ENCODE results near the gene AUH.

The AUH gene

GRCh38 chr9:91188719-91189590 lies 172.8 kb downstream of the AUH start:
- DNase-seq (ENCODE audit: low read depth) = no peak

GRCh38 chr9:91187965-91188344 lies 173.8 kb downstream of the AUH start:
- no peak for DNase-seq (ENCODE audit: low read depth)

DNA sequence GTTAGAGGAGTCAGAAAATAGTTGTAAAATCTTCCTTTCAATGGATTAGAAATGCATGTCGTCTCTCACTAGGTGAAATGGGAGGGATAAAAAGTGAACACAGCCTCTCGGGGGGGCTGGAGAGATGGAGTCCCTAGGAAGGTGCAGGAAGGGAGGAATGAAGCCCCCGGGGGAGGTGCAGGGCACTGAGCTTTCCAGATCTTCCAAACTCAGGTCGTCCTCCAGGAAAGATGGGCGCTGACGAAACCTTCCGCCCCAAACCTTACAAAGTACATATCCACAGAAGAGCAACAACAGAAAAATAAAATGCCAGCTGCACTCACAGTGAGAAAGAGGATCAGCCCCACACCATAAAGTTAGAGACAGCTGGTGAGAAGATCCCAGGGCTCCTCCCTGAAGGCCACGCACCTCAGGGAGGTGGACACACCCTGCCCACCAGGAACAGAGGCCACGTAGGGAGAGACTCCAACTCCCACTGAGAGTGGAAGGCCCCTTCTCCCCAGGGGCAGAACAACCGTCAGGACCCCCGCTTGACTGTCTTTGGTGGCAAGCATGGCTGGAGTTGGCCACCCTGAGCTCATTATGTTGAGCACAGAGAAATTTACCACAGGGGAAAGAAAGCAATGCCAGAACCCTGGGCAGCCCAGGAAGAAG lies 174.3 kb downstream of the AUH start:
- no peak for DNase-seq (ENCODE audit: low read depth)

GRCh38 chr9:91186632-91187108 lies 175.0 kb downstream of the AUH start:
- DNase-seq (ENCODE audit: low read depth) = no peak

DNA sequence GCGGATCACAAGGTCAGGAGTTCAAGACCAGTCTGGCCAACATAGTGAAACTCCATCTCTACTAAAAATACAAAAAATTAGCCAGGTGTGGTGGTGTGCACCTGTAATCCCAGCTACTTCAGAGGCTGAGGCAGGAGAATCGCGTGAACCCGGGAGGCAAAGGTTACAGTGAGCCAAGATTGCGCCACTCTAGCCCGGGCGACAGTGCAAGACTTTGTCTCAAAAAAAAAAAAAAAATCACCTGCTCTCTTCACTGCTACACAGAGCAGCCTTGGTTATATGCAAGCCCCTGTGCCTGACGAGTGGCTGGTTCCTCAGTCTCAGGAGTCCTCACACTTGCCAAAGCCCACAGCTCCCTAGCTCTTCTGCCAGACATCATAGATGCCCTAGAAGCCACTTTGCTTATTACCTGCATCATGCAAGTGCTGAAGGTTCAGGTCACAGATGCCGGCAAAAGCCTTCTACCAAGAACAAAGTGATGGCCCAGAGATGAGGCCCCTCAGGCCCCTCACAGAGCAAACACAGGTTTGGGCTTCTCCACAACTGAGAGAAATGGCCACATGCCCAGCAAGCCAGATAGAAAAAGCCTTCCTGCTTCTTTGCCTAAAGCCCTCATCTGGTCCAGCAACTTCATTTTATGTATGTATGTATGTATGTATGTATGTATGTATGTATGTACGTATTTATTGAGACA lies 176.4 kb downstream of the AUH start:
- DNase-seq (ENCODE audit: low read depth) = no peak

DNA sequence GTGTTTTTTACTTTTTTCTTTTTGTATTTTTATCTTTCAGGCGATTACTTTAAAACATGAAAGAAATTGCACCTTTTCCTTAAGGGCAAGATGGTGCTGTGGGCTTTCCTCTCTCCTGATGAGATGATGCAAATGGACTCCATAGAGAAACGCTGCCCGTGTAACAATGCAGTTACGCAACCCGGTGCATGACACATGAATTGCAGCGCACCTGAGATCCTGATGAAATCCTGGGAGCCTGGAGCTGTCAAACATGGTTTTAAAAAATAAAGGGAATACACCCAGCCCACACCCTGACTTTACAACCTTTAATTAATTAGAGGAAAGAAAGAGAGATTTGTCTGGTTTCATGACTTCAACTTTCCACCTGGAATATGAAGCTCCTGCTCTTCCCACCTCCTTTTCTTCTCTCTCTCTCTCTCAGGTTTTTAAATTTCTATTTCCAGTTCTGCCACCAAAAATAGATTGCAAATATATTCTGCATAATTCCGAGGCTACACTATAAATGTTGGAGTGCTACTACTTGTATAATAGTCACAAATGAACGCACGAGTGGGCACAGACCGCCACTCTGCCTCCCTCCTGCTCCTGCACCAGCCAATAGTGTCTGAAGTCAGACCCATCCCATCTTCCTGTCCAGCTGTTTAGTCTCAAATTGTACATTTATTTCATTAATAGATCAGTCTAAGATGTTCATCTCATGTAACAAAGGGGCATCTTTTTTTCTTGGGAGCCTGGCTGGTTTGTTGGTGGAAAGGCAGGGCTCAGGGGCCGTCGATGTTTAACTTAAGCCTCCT lies 179.1 kb downstream of the AUH start:
- no peak for DNase-seq (ENCODE audit: low read depth)

GRCh38 chr9:91181541-91181940 lies 180.2 kb downstream of the AUH start:
- DNase-seq (ENCODE audit: low read depth) = no peak

DNA sequence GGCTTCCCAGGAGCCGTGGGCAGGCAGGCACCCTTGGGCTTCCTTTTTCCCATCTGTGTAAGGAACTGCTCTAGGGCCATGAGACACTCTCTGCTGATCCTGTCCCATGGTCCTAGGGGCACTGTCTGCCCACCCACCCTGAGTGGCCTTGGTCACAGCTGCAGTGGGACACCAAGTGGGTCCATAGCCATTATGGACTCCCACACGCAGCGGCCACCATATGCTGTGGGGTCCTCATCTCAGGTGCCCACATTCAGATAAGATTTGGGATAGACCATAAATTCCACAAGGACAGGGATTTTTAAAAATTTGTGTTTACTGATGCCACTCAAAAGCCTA lies 180.8 kb downstream of the AUH start:
- DNase-seq (ENCODE audit: low read depth) = no peak

- DNase-seq (ENCODE audit: low read depth) = no peak
Observed at GRCh38 chr9:91180240-91180929, 181.3 kb downstream of the AUH start.

GRCh38 chr9:91179237-91180138 lies 182.2 kb downstream of the AUH start:
- DNase-seq (ENCODE audit: low read depth) = no peak

DNA sequence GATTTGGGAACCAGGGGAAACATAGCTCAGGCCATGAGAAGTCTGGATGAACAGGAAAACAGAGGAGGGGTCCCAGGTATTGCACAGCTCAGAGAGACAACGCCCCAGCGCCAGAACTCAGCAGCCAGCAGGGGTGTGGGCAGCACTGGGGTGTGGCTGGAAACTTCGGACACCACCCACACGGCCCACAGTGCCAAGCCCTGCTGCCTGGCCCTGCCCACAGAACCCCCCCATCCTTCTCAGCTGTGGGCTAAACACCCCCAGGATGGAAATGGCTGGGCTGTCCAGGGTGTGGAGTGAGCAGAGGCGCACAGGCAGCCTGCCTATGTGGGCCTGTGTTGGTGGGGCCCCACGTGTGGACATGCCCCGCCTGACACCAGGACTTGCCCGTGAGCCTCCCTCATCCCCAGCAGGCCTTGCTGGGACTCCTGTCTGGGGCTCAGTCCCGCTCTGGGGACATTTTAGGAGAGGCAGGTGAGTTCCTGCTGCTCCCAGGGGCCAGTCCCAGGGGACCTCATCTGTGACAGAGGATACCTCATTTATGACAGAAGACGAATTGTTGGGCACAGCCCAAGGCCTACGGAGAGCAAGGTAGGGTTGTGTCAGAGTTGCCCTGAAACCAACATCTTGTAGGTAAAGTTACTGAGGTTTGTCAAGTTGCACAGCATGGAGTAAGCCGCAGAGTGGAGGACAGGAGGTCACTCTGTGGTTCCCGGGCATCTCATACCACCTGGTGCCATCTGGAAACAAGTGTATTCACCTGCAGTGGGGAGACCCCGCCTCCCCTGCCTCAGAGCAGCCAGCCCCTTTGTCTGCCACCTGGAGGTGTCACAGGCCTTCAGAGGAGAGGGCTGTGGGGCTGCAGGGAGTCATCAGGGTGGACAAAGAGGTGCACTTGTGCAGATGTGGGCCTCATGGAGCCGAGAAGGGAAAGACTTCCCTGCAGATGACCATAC lies 183.2 kb downstream of the AUH start:
- DNase-seq (ENCODE audit: low read depth) = no peak

DNA sequence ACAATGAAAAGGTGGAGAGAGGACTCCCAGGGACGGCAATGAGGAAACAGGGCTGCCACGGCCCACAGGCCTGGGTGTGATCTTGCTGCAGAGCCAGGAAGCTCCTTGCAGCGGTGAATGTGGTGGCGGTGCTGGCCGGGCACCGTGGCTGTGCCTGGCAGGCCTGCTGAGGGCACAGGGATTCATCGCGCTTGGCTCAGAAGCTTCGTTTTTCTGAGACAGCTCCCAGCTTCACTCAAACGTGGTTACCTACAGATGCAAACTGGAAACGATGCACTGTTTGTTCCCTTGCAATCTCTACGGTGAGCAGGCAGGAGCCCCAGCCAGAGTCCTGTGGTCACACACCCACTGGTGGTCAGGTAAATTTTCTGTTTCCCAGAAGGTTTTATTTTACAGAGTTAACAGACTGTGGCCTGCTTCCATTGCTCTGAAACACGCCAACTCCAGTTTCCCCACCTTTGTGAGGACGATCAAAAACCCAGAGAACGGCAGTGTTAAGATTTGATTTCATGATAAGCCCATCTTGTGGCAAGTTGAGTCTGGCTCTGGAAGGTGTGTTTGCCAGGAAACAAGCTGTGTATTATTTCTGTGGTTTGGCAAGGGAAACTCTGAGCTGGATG lies 183.9 kb downstream of the AUH start:
- DNase-seq (ENCODE audit: low read depth) = no peak

- DNase-seq (ENCODE audit: low read depth) = no peak
Observed at GRCh38 chr9:91177081-91177480, 184.6 kb downstream of the AUH start.

DNA sequence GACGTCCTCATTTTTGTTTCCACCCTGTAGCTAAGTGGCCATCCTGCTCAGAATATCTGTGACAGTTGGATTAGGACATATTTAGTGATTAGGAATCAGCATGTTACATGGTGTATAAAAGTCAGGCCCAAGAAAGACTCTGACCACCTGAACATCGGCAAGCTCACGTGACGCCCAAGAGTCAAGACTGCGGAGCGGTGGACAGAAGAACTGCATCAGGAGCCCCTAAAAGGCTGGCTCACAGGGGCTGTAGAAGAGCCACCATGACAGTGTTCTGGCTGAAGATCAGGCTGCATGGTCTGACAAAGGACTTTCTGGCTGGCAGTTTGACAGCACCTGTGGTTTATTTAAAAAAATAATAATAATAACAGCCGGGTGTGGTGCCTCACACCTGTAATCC lies 185.3 kb downstream of the AUH start:
- DNase-seq (ENCODE audit: low read depth) = no peak

GRCh38 chr9:91174772-91175171 lies 186.9 kb downstream of the AUH start:
- no peak for DNase-seq (ENCODE audit: low read depth)

- no peak for DNase-seq (ENCODE audit: low read depth)
Observed at GRCh38 chr9:91172329-91172728, 189.4 kb downstream of the AUH start.

- no peak for DNase-seq (ENCODE audit: low read depth)
Observed at GRCh38 chr9:91170951-91171350, 190.8 kb downstream of the AUH start.

DNA sequence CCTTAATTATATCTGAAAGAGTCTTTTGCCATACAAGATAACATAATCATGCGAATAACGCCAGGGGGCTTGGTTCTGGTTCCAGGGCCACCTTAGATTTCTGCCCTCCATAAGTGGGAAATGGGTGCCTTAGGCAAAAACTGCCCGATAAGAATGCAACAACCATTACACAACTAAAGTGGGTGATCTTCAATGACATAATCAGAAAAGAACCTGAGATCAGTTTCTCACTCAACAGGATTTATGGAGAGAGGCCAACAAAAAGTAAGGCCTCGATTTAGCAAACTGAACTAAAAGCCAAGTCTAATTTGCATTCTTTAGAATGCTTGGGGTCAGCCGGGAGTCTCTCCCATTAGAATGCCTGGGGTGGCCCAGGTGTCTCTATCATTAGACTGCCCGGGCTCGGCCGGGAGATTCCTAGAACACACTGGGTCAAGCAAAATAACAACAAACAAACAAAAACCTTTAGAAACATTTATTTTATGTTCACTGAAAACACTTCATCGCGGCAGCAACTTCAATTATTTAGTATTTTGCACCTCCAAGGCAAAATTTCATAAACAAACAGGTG lies 194.8 kb downstream of the AUH start:
- DNase-seq (ENCODE audit: low read depth) = no peak

Measured in T-helper 22 cell (primary cell).